HG03575 (cell line): ENCODE results near the gene PIK3C3.
A peak's percentile ranks its signal among the peaks of the same experiment; 100 is the strongest.
"Not testable (repeated sequence)": the region's sequence is repeated elsewhere in the genome, so short reads cannot be mapped to it uniquely, and the experiment has no call there.

Experiments
- ATAC-seq: cut with Tn5 transposase; IDR thresholded peaks from one replicate; pipeline ENCODE4 v1.9.1; 2021; ENCODE audit not compliant: unreplicated experiment, insufficient number of reproducible peaks, low FRiP score; ENCODE audit errors: extremely low read depth

PIK3C3 gene

DNA sequence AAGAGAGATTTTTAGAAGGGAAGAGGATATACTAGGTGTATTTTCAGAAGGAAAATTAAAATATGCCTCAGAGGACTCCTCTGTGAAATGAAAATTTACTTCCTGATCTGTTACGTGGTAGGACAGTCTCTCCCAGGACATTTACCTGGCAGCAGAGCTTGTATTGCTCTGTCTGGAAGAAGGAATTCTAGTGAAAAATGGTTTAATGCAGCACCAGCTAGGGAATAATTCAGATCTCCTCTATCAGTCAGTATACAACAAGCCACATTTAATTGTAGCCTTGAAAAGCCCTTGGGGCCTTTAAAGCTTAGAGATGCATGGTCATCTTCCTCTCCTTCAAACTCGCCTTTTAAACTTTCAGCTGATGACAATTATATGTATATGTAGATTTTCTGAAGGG, 49.6 kb downstream of the PIK3C3 start:
- no peak for ATAC-seq

DNA sequence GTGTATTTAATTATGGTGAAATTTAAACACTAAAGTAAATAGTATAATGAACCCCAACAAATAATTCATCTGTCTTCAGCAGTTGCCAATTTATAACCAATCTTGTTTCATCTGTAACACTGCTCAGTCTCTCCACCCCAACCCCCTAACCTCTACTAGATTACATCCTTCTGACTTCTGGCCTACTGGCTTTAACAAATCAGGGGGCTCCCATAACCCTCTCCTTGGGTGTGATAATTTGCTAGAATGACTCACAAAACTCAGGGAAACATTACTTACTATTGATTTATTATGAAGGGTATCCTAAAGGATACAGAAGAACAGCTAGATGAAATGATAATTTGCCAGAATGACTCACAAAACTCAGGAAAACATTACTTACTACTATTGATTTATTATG, 50.7 kb downstream of the PIK3C3 start:
- no peak for ATAC-seq

DNA sequence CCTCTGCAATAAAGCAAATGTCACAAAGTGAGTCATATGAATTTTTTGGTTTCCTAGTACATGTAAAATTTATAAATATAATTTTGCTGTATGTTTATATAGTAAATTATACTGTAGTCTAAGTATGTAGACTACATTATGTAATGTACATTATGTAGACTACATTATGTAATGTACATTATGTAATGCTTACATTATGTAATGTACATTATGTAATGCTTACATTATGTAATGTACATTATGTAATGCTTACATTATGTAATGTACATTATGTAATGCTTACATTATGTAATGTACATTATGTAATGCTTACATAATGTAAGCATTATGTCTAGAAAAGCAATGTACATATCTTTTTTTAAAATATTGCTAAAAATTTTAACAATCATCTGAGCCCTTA, 54.4 kb downstream of the PIK3C3 start:
- not testable (repeated sequence) for ATAC-seq

- ATAC-seq, result peak; percentile 99
Observed at GRCh38 chr18:42011053-42011452, 56.0 kb downstream of the PIK3C3 start.

DNA sequence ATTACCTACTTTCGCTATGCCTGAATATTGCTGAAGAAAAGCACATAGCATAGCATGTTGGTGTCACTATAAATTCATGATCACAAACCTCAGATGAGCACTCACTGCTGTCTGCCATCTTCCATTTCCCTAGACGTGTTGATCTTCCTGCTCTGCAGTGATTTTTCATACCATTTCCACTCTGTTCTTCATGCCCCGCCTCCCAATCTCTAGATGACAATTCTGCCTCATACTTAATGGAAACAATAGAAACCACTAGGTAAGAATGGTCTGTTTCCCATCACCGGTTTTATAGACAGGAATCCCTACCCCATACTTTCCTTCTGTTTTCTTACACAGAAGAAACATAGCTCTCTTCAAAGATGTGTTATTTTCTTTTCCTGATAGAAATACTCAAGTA, 63.8 kb downstream of the PIK3C3 start:
- ATAC-seq, result no peak

GRCh38 chr18:42024131-42024530, 69.1 kb downstream of the PIK3C3 start:
- ATAC-seq, result no peak

DNA sequence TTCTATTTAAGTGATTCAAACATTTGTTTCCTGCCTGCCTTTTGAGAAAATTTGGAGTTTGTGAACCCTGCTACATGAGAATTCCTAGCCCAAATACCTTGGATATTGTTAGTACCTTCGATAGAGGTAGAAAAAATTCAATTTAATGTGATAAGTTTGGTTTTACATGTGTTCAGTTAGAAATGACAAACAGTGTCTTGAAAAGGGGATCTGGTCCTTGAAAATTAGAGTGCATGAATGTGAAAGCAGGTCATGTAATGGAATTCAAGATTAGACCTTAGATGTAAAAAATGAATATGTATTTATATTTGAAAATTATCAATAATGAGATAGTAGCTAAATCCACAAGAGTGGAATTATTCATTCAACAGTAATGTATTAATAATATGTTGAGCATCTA, 70.5 kb downstream of the PIK3C3 start:
- no peak for ATAC-seq

DNA sequence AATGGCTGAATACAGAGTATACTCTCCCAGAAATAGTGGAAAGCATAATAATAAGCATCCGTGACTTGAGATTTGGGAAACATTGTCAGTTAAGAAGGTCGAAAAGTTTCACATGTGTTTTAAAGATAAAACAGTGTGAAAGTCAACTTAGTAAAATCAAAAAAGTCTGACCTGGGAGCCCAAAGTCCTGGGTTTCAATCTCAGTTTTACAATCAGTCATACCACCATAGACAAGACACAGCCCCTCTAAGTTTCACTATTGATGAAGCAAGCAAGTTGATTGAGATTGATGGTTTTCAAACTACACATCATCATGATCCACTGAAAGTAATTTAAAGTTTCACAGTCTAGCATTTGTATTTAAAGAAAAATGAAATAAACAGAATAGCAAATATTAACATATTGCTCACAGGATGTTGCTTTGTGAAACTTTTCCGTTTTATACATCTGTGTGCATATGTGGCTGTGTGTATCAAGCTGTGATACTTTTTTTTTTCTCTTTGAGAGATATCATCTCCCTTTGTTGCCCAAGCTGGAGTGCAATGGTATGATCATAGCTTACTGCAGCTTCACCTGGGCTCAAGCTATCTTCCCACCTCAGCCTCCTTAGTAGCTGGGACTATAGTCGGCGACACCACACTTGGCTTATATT, 71.1 kb downstream of the PIK3C3 start:
- ATAC-seq, result peak; percentile 93

DNA sequence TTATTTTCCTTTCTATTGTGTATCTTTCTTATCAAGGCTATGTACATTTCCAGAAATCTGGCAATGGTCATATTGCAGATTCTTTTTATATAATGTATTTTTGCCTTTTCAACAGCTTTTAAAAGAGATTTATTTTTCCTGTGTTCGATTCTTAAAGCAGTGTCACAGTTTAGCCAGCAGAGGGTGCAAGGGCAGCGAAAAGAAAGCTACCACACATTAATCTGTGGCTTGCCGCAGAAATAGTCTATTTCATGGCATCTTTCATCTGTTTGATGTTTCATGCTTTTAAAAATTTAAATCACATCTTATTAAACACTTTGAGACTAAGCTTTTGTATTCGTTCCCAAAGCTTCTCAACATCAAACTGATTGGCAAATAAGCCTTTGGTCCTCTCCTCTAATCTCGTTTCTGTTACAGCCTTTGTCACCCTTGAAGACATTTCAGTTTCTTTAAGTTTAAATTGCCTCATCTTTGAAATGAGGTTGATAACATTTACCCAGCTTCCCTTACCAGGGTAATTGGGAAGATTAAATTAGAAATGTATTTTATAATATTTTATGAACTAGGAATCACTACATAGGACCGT, 73.3 kb downstream of the PIK3C3 start:
- no peak for ATAC-seq

DNA sequence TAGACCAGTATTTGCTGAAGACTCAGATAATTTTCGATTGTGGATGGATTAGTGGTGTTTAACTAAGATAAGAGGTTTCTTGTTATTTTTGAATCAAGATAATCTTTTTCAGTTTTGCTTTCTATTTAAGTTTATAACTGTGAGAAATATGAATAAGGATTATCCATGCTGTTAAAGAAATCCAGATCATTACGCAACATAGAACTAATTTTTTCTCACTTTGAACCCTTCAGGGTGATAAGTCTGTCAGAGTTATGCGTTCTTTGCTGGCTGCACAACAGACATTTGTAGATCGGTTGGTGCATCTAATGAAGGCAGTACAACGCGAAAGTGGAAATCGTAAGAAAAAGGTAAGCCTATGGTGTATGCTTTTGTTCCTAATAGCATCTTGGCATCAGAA, 74.1 kb downstream of the PIK3C3 start:
- no peak for ATAC-seq

- ATAC-seq, result no peak
Observed at GRCh38 chr18:42030586-42031182, 75.7 kb downstream of the PIK3C3 start.

- no peak for ATAC-seq
Observed at GRCh38 chr18:42032447-42032846, 77.4 kb downstream of the PIK3C3 start.

- ATAC-seq, result no peak
Observed at GRCh38 chr18:42033137-42033810, 78.2 kb downstream of the PIK3C3 start.

DNA sequence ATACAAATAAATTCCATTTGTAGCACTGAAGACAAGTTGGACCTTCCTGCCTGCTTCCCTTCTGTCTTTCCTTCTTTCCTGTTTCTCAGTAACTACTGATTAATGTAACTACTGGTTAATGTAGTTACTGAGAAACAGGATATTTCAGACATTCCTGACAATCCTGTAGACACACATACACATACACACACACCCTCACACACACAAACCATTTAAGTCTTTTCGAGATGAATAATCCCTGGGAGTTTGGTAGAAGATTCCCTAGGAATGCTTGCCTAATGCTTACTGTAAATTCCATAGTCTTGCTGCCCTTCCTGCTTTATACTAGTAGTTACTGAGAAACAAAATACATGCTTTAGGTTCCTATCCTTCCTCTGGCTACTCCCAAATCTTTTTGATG, 83.9 kb downstream of the PIK3C3 start:
- ATAC-seq, result no peak

GRCh38 chr18:42039396-42039795, 84.4 kb downstream of the PIK3C3 start:
- ATAC-seq, result no peak

DNA sequence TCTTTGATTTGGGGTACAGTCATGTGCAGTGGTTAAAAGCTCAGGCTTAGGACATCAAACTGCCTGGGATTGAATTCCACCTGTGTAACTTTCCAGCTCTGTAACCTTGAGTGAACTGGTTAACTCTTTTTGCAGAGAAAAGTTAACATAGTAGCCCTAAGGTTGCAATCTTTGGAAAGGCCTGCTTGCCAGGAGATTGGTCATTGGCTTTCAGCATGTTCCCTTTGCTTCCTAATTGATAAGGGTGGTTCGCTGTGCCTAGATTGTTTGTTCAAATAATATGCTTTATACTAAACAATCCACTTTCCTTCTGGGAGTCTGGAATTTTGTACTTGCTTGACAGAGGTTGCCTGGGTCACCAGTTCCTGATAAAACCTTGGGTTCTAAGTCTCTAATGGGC, 86.8 kb downstream of the PIK3C3 start:
- no peak for ATAC-seq

GRCh38 chr18:42045346-42045745, 90.3 kb downstream of the PIK3C3 start:
- ATAC-seq, result no peak

DNA sequence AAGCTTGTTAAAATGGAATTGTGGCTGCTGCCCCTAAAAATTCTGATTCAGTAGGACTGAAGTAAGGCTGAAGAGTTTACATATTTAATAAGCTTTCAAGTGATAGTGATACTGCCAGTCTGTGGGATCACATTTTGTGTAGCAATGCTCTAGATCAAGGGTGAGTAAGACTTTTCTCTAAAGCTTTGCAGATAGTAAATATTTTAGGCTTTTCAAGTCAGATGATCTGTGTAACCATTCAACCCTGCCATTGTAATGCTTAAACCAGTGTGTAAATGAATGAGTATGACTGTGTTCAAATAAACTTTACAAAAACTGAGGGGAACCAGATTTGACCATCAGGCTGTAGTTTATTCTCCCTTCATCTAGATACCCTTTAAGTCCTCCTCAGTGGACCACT, 92.7 kb downstream of the PIK3C3 start:
- ATAC-seq, result no peak

- ATAC-seq, result no peak
Observed at GRCh38 chr18:42048158-42048557, 93.1 kb downstream of the PIK3C3 start.

DNA sequence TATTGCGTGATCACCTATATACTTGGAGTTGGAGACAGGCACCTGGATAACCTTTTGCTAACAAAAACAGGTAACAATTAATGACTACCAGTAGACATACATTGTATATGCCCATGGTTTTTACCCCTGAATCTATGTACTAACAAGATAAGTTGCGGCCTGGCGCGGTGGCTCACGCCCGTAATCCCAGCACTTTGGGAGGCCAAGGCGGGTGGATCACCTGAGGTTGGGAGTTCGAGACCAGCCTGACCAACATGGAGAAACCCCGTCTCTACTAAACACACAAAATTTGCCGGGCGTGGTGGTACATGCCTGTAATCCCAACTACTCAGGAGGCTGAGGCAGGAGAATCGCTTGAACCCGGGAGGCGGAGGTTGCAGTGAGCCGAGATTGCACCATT, 94.5 kb downstream of the PIK3C3 start:
- ATAC-seq, result not testable (repeated sequence)
